ENCODE data around the gene CDKN2AIPNL.

DNA sequence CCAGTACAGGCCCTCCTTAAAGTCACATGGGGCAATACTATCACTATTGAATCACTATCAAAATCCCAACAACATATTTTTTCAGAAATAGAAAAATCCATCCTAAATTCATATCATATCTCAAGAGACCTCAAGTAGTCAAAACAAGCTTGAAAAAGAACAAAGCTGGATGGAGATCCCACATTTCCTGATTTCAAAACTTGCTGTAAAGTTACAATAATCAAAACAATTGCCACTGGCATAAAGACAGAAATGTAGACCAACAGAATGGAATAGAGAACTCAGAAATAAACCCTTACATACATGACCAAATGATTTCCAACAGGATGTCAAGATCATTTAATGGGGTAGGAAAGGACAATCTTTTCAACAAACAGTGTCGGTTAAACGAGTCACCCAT, 41.3 kb upstream of the CDKN2AIPNL start:
- TF ChIP-seq, protein P1, sequence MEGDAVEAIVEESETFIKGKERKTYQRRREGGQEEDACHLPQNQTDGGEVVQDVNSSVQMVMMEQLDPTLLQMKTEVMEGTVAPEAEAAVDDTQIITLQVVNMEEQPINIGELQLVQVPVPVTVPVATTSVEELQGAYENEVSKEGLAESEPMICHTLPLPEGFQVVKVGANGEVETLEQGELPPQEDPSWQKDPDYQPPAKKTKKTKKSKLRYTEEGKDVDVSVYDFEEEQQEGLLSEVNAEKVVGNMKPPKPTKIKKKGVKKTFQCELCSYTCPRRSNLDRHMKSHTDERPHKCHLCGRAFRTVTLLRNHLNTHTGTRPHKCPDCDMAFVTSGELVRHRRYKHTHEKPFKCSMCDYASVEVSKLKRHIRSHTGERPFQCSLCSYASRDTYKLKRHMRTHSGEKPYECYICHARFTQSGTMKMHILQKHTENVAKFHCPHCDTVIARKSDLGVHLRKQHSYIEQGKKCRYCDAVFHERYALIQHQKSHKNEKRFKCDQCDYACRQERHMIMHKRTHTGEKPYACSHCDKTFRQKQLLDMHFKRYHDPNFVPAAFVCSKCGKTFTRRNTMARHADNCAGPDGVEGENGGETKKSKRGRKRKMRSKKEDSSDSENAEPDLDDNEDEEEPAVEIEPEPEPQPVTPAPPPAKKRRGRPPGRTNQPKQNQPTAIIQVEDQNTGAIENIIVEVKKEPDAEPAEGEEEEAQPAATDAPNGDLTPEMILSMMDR (conservative IDR thresholded peaks at IDR 0.05 in 1 of 2, IDR thresholded peaks at IDR 0.05 in 1 of 2; ENCODE audit: low read depth in 1 of 2, low read length in 2 of 2): no peak
- TF ChIP-seq EZH2 (IDR thresholded peaks at IDR 0.05; ENCODE audit: low read length, missing control alignments): no peak
